Activated CD8-positive, alpha-beta T cell treated with anti-CD3 and anti-CD28 coated beads for 36 hours (primary cell): ENCODE data around the gene ARF1. TPM values are rescaled to one million over a fixed set of nuclear protein-coding genes. Genes with fewer than 3 reads are reported as not detected.

Experiments used
- ATAC-seq: fragments of 200-7000 bp; cut with Tn5 transposase; one replicate; pipeline ENCODE4 v1.10.0; 2021; ENCODE audit warnings: mild to moderate bottlenecking, moderate library complexity
- CTCF ChIA-PET: fragments of 350-600 bp; sonication (Branson Sonifier 250); formaldehyde crosslinking; loops from one replicate; lab custom pipeline; 2021; ENCODE audit warnings: antibody characterized with exemption; lab: Charles Lee
- POLR2A ChIA-PET: fragments of 350-600 bp; sonication (Branson Sonifier 250); formaldehyde crosslinking; loops from one replicate; lab custom pipeline; 2021; ENCODE audit warnings: antibody characterized with exemption; lab: Charles Lee
- DNase-seq: peaks from one replicate; pipeline ENCODE4 v3.0.0-alpha.2; 2020
- H3K27ac Mint-ChIP-seq: one replicate; pipeline ENCODE4 v1.8.0; 2021; ENCODE audit warnings: mild to moderate bottlenecking, mixed read lengths
- H3K27me3 Mint-ChIP-seq: one replicate; pipeline ENCODE4 v1.8.0; 2021; ENCODE audit warnings: mixed read lengths
- H3K36me3 Mint-ChIP-seq: one replicate; pipeline ENCODE4 v1.8.0; 2021; ENCODE audit warnings: low read depth, mixed read lengths
- H3K4me1 Mint-ChIP-seq: one replicate; pipeline ENCODE4 v1.8.0; 2021; ENCODE audit warnings: low read depth, mixed read lengths
- H3K4me3 Mint-ChIP-seq: one replicate; pipeline ENCODE4 v1.8.0; 2021; ENCODE audit warnings: mild to moderate bottlenecking, moderate library complexity, mixed read lengths
- H3K9me3 Mint-ChIP-seq: one replicate; pipeline ENCODE4 v1.8.0; 2021; ENCODE audit warnings: mixed read lengths
- intact Hi-C: fragments of 100-400 bp; cut with micrococcal nuclease; formaldehyde crosslinking; loops from one replicate; pipeline ENCODE4 v1.10.0; 2022
- total RNA-seq, 2 experiments: library from RNA; stranded (reverse); gene quantifications; one replicate each; pipeline ENCODE4 v1.2.3, GENCODE V29; 2021
- TF ChIP-seq, protein P1 (sequence below): fragments of 200-600 bp; IDR thresholded peaks from one replicate; pipeline ENCODE4 v1.8.0; 2022; ENCODE audit warnings: antibody characterized with exemption, mild to moderate bottlenecking

Gene ARF1
- total RNA-seq, 2 experiments from 2014 or later: 349 to 350 TPM

- Mint-ChIP-seq H3K9me3 (no peaks in the 10 kb centered on the region), H3K27me3 (no peaks in the 10 kb centered on the region), H3K36me3 (peaks cover 13% of the 10 kb centered on the region), H3K4me3 (peak overlapping the region; percentile 91), H3K27ac (peak overlapping the region; percentile 27), H3K4me1 (peaks cover 29% of the 10 kb centered on the region)
- ChIA-PET POLR2A (interaction anchor here (0.9 to 4.2 kb wide), 5 partner anchors 9 to 36 kb away, joined by 3 to 21 read pairs (median 4); partner anchors contain the start of gene ARF1), CTCF (interaction anchor here (1.2 kb wide), 2 partner anchors 20 to 26 kb away, joined by 3 read pairs; no protein-coding TSS in a partner anchor)
- DNase-seq (no peak), ATAC-seq (no peak)
- TF ChIP-seq, protein P1, sequence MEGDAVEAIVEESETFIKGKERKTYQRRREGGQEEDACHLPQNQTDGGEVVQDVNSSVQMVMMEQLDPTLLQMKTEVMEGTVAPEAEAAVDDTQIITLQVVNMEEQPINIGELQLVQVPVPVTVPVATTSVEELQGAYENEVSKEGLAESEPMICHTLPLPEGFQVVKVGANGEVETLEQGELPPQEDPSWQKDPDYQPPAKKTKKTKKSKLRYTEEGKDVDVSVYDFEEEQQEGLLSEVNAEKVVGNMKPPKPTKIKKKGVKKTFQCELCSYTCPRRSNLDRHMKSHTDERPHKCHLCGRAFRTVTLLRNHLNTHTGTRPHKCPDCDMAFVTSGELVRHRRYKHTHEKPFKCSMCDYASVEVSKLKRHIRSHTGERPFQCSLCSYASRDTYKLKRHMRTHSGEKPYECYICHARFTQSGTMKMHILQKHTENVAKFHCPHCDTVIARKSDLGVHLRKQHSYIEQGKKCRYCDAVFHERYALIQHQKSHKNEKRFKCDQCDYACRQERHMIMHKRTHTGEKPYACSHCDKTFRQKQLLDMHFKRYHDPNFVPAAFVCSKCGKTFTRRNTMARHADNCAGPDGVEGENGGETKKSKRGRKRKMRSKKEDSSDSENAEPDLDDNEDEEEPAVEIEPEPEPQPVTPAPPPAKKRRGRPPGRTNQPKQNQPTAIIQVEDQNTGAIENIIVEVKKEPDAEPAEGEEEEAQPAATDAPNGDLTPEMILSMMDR: no peak
- intact Hi-C loops: no loop called here
Measured at GRCh38 chr1:228104526-228105269, 22.2 kb downstream of the ARF1 start.

GRCh38 chr1:228105270-228105995, 22.9 kb downstream of the ARF1 start:
- ChIA-PET CTCF (interaction anchor here (1.2 kb wide), 1 partner anchor 20 kb away, joined by 3 read pairs; no protein-coding TSS in a partner anchor), POLR2A (interaction anchor here (1.1 to 4.2 kb wide), 4 partner anchors 8 to 35 kb away, joined by 3 to 21 read pairs (median 4); partner anchors contain the start of gene ARF1)
- H3K4me3 Mint-ChIP-seq: peak overlapping the region; percentile 91

GRCh38 chr1:228105996-228106799, 23.7 kb downstream of the ARF1 start:
- CTCF ChIA-PET: no interaction called here
- TF ChIP-seq, protein P1: no peak
- Mint-ChIP-seq H3K4me1 (peaks cover 39% of the 10 kb centered on the region), H3K4me3 (peak overlapping the region; percentile 38), H3K27ac (peak overlapping the region; percentile 40), H3K27me3 (no peaks in the 10 kb centered on the region), H3K36me3 (peaks cover 13% of the 10 kb centered on the region), H3K9me3 (no peaks in the 10 kb centered on the region)
- POLR2A ChIA-PET: interaction anchor here (1.9 to 4.2 kb wide), 3 partner anchors 8 to 23 kb away, joined by 4 to 21 read pairs (median 8); partner anchors contain the start of gene ARF1
- intact Hi-C loops: no loop called here
- ATAC-seq: no peak
- DNase-seq: no peak

More at GRCh38 chr1:228105270-228105995, 22.9 kb downstream of the ARF1 start:
- H3K9me3 Mint-ChIP-seq: no peaks in the 10 kb centered on the region
- peaks cover 13% of the 10 kb centered on the region for H3K36me3 Mint-ChIP-seq
- DNase-seq (no peak), ATAC-seq (no peak)
- H3K27ac Mint-ChIP-seq: peak overlapping the region; percentile 27
- TF ChIP-seq, protein P1: no peak
- peaks cover 37% of the 10 kb centered on the region for H3K4me1 Mint-ChIP-seq
- H3K27me3 Mint-ChIP-seq: no peaks in the 10 kb centered on the region
- intact Hi-C loops: no loop called here

GRCh38 chr1:228106800-228107054, 24.2 kb downstream of the ARF1 start:
- ChIA-PET POLR2A (interaction anchor here (1.9 to 4.2 kb wide), 3 partner anchors 9 to 23 kb away, joined by 4 to 21 read pairs (median 8); partner anchors contain the start of gene ARF1), CTCF (no interaction called here)
- peaks cover 11% of the 10 kb centered on the region for H3K36me3 Mint-ChIP-seq
- intact Hi-C loops: no loop called here
- H3K9me3 Mint-ChIP-seq: no peaks in the 10 kb centered on the region
- no peak for DNase-seq
- peaks cover 35% of the 10 kb centered on the region for H3K4me1 Mint-ChIP-seq
- no peak overlapping the region for H3K27ac Mint-ChIP-seq
- no peak for ATAC-seq
- no peaks in the 10 kb centered on the region for H3K27me3 Mint-ChIP-seq
- H3K4me3 Mint-ChIP-seq: no peak overlapping the region
- TF ChIP-seq, protein P1: no peak
